ENCODE results near the gene B3GNT3.

B3GNT3 gene

GRCh38 chr19:17784201-17785008, 10.5 kb upstream of the B3GNT3 start:
- DNase-seq (ENCODE audit: low read depth) = peak; percentile 80
- H3K4me3 ChIP-seq (ENCODE audit: low read depth, low read length) = no peak overlapping the region
- TF ChIP-seq, protein P1, sequence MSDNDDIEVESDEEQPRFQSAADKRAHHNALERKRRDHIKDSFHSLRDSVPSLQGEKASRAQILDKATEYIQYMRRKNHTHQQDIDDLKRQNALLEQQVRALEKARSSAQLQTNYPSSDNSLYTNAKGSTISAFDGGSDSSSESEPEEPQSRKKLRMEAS (IDR thresholded peaks at IDR 0.05; ENCODE audit: low read depth, low read length) = no peak
- TF ChIP-seq MYC (IDR thresholded peaks at IDR 0.05; ENCODE audit: low read depth, low read length) (no peak), CTCF (IDR thresholded peaks at IDR 0.05; ENCODE audit: low read depth, low read length) (peak; percentile 73), POLR2A (IDR thresholded peaks at IDR 0.05; ENCODE audit: extremely low read depth, insufficient read length) (no peak)

DNA sequence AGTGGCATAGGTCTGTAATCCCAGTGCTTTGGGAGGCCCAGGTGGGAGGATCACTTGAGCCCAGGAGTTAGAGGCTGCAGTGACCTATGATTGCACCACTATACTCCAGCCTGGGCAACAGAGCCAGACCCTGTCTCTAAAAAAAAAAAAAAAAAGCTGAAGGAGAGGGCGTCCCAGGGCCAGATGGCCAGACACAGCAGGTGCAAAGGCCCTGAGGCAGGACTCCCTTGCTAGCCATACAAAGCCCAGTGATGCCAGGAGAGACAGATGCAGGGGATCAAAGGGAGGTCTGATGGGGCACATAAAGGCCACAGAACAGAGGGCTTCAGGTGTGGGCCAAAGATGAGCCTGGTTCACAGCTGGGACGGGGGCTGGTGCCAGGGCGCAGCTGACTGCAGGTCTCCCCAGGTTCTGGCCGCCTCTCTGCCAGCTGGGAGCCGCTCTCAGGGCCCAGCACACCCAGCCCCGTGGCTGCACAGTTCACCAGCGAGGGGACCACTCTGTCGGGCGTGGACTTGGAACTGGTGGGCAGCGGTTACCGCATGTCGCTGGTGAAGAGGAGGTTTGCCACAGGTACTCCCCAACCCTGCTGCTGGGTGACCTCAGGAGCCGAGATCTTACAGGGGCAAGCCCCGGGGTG, 7.5 kb upstream of the B3GNT3 start:
- no peak for DNase-seq (ENCODE audit: low read depth)
- no peak overlapping the region for H3K4me3 ChIP-seq (ENCODE audit: low read depth, low read length)
- TF ChIP-seq POLR2A (IDR thresholded peaks at IDR 0.05; ENCODE audit: extremely low read depth, insufficient read length) = no peak
- TF ChIP-seq CTCF (IDR thresholded peaks at IDR 0.05; ENCODE audit: low read depth, low read length) = no peak
- TF ChIP-seq, protein P1 (IDR thresholded peaks at IDR 0.05; ENCODE audit: low read depth, low read length) = no peak
- no peak for TF ChIP-seq MYC (IDR thresholded peaks at IDR 0.05; ENCODE audit: low read depth, low read length)

- TF ChIP-seq, protein P1 (IDR thresholded peaks at IDR 0.05; ENCODE audit: low read depth, low read length) = no peak
- no peak for TF ChIP-seq CTCF (IDR thresholded peaks at IDR 0.05; ENCODE audit: low read depth, low read length)
- TF ChIP-seq MYC (IDR thresholded peaks at IDR 0.05; ENCODE audit: low read depth, low read length) = no peak
- TF ChIP-seq POLR2A (IDR thresholded peaks at IDR 0.05; ENCODE audit: extremely low read depth, insufficient read length) = no peak
- no peak overlapping the region for H3K4me3 ChIP-seq (ENCODE audit: low read depth, low read length)
- no peak for DNase-seq (ENCODE audit: low read depth)
These were observed 6.3 kb upstream of the B3GNT3 start for GRCh38 chr19:17788632-17789031.

DNA sequence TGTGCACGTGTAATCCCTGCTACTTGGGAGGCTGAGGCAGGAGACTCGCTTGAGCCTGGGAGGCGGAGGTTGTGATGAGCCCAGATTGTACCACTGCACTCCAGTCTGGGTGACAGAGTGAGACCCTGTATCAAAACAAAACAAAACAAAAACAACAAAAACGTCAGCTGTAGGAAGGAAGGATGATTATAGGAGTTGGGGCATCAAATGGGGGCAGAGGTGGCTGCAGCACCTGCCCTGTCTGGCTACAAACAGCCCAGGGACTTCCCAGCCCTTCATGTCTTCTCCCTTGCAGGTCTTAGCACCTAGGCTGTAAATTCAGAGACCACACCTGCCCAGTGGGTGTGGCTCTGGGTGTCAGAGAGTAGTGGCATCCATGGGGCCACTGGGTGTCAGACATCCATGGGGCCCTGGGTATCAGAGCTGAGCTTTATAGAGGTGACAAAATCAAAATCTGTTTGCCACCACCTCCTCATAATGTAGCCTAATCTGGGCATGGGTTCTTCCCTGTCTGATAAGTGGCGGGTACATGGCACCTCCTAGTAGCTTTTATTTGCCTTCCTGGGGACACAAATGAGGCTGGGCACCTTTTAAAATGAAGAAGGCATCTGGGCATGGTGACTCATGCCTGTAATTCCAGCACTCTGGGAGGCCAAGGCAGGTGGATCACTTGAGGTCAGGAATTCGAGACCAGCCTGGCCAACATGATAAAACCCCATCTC, 4.7 kb upstream of the B3GNT3 start:
- DNase-seq (ENCODE audit: low read depth) = no peak
- no peak overlapping the region for H3K4me3 ChIP-seq (ENCODE audit: low read depth, low read length)
- TF ChIP-seq, protein P1 (IDR thresholded peaks at IDR 0.05; ENCODE audit: low read depth, low read length) = no peak
- TF ChIP-seq CTCF (IDR thresholded peaks at IDR 0.05; ENCODE audit: low read depth, low read length) (no peak), POLR2A (IDR thresholded peaks at IDR 0.05; ENCODE audit: extremely low read depth, insufficient read length) (no peak), MYC (IDR thresholded peaks at IDR 0.05; ENCODE audit: low read depth, low read length) (no peak)

DNA sequence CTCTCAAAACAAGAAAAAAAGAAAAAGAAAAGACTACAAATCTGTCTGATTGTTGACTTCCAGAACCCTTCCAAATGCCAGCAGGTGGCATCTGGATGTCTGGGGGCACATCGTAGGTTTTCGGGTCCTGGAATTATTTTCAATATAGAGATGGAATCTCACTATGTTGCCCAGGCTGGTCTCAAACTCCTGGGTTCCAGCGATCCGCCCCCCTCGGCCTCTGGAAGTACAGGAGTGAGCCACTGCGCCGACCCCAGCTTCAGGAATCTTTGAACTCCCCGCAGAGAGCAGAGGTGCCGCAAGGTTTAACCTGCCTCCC, 567 bp upstream of the B3GNT3 start:
- no peak for DNase-seq (ENCODE audit: low read depth)
- no peak overlapping the region for H3K4me3 ChIP-seq (ENCODE audit: low read depth, low read length)

More for the DNA sequence above, 567 bp upstream of the B3GNT3 start:
- TF ChIP-seq, protein P1 (IDR thresholded peaks at IDR 0.05; ENCODE audit: low read depth, low read length) = no peak
- TF ChIP-seq CTCF (IDR thresholded peaks at IDR 0.05; ENCODE audit: low read depth, low read length) = no peak
- TF ChIP-seq POLR2A (IDR thresholded peaks at IDR 0.05; ENCODE audit: extremely low read depth, insufficient read length) = no peak
- no peak for TF ChIP-seq MYC (IDR thresholded peaks at IDR 0.05; ENCODE audit: low read depth, low read length)

Data from NB4 (cell line).